Retinal pigment epithelial cell (primary cell): ENCODE measurements around the gene ACAA2.

Experiments used
- DNase-seq: peaks from one replicate; pipeline ENCODE4 v3.0.0-alpha.2; 2010; ENCODE audit warnings: low read depth
- H3K4me3 ChIP-seq: 2 replicates; pipeline ENCODE4 v1.5.1; 2011; ENCODE audit warnings: mild to moderate bottlenecking, low read length, control low read depth, moderate library complexity
- TF ChIP-seq, protein P1 (sequence below): conservative IDR thresholded peaks from 2 replicates; pipeline ENCODE4 v1.5.1; 2011; ENCODE audit warnings: low read depth, low read length, control low read depth, inconsistent platforms

The ACAA2 gene

DNA sequence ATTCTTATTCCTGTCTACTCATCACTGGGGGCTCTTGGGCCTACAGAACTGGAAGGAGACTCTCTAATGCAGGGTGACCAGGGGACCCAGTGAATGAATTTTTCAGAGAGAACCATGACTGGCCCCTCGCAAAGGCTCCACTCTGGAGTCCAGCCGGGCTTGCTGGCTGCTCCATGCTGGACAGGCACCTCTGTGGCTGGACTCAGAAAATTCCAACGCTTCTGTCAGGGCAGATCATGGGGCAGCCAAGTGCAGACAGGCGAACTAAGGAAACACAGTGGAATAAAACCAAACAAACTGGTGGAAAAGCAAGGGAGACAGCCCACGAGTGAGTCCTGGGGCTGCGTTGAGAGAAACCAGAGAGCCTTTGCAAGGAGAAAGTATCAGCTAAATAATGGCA, 57.2 kb downstream of the ACAA2 start:
- TF ChIP-seq, protein P1, sequence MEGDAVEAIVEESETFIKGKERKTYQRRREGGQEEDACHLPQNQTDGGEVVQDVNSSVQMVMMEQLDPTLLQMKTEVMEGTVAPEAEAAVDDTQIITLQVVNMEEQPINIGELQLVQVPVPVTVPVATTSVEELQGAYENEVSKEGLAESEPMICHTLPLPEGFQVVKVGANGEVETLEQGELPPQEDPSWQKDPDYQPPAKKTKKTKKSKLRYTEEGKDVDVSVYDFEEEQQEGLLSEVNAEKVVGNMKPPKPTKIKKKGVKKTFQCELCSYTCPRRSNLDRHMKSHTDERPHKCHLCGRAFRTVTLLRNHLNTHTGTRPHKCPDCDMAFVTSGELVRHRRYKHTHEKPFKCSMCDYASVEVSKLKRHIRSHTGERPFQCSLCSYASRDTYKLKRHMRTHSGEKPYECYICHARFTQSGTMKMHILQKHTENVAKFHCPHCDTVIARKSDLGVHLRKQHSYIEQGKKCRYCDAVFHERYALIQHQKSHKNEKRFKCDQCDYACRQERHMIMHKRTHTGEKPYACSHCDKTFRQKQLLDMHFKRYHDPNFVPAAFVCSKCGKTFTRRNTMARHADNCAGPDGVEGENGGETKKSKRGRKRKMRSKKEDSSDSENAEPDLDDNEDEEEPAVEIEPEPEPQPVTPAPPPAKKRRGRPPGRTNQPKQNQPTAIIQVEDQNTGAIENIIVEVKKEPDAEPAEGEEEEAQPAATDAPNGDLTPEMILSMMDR, result no peak
- DNase-seq, result no peak
- no peak overlapping the region for H3K4me3 ChIP-seq

DNA sequence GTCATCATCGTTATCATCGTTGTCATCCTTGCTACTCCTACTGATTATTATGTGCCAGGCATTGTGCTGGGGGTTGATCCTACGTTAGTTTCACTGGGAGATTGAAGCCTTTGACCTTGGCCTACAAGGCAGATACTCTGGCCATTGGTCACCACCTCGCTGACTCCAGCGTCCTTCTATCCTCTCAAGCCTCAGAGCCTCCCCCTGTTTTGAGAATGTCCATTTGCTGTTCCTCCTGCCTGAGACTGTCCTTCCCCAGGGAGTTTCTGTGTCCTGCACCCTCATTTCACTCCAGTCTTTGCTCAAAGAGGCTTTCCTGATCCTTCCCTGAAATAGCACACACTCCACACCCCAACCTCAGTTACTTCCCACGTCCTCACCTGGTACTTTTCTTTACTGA, 57.8 kb downstream of the ACAA2 start:
- H3K4me3 ChIP-seq, result no peak overlapping the region
- DNase-seq, result no peak
- TF ChIP-seq, protein P1, result no peak

DNA sequence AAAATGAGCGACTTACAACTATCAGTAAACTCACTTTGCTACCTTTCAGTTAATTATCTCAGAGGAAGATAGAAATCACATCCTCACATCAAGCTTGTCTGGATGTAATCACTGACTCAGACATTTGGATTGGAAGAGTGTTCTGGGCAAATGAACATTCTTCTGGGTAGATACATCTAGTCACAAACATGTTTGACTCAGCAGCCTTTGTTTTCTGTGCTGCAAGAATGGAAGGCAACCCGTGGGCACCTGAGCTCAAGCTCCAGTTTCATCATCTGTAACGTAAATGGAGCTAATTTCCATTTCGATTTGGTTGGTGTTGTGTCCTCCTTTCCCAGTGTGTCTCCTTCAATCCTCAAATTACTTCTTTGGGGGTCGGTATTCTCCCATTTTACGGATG, 58.5 kb downstream of the ACAA2 start:
- no peak overlapping the region for H3K4me3 ChIP-seq
- no peak for DNase-seq
- TF ChIP-seq, protein P1, result no peak

DNA sequence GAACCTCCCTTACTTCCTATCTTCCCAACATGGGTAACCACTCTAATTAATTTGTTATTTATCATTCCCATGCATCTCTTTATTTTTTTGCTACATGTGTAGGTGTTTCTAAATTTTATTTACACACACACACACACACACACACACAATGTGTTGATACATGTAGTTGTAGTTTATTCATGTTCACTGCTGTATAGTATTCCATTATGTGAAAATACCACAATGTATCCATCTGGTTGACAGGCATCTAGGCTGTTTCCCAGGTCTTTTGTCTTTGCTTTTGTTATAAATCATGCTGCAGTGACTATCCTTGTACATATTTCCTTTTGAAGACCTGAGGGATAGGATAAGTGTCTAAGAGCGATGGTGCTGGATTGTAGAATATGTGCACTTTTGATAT, 59.7 kb downstream of the ACAA2 start:
- H3K4me3 ChIP-seq, result no peak overlapping the region
- TF ChIP-seq, protein P1, result no peak
- no peak for DNase-seq

DNA sequence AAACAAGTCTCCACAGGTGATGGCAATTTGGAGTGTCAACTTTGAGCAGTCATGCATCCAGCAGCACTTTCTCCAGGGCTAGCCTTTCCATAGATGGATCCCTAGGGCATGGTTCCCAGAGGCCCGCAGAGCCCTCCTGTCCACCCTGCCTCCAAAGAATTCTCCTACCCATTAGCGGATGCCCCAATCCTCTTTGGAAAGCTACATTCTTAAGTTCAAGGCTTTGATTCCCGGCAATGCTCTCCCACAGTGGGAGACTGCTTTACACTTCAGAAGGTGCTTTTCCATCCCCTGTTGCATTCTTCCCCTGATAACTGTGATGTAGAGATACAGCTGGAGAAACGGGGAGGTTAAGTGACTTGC, 61.3 kb downstream of the ACAA2 start:
- TF ChIP-seq, protein P1, result no peak
- H3K4me3 ChIP-seq, result no peak overlapping the region
- no peak for DNase-seq

DNA sequence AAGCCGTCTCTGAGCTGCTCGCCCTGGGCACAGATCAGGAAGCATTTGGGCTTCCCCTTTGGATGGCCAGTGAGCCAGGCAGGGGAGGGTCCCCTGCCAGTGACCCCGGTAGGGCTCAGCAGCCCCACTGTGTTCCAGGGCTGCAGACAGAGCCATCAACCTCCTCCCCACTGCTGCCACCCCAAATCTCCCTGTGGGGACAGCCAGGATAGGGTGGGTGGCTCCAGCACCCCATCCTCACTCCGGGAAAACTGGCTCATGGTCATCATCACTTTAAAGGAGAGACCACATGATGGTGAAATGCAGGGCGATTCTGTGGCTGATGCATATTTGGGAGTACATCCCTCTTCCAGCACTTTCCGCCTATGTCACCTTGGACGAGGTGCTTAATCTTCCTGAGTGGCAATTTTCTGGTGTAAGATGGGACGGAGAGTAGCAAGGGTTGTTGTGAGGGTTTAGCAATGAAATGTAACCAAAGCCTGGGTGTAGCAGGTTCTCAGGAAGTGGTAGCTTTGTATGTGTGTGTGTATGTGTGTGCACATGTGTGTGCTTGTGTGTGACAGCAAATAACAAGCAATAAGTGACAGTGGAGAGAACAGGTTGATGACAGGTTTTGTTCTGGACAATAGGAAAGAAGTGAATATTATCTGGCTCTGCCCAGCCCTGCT, 61.8 kb downstream of the ACAA2 start:
- TF ChIP-seq, protein P1, result no peak
- DNase-seq, result no peak
- no peak overlapping the region for H3K4me3 ChIP-seq

DNA sequence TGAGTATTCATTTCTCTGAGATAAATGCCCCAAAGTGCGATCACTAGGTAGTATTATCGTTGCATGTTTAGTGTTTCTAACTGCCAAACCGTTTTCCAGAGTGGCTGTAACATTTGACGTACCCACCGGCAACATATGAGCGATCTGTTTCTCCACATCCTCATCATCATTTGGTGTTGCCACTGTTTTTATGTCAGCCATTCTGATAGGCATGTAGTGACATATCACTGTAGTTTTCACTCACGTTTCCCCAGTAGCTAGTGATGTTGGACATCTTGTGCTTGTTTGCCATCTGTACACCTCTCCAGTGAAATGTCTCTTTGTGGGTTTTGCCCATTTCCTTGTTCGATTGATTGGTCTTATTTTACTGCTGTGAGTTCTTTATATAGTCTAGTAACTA, 63.8 kb downstream of the ACAA2 start:
- no peak for DNase-seq

More for the DNA sequence above, 63.8 kb downstream of the ACAA2 start:
- H3K4me3 ChIP-seq, result no peak overlapping the region
- TF ChIP-seq, protein P1, result no peak
